GM19023 (cell line): ENCODE results near the gene ABCF2.

Experiments used
- ATAC-seq: cut with Tn5 transposase; IDR thresholded peaks from one replicate; pipeline ENCODE4 v1.9.1; 2021; ENCODE audit warnings: mild to moderate bottlenecking, moderate library complexity; ENCODE audit not compliant: unreplicated experiment

ABCF2 gene

DNA sequence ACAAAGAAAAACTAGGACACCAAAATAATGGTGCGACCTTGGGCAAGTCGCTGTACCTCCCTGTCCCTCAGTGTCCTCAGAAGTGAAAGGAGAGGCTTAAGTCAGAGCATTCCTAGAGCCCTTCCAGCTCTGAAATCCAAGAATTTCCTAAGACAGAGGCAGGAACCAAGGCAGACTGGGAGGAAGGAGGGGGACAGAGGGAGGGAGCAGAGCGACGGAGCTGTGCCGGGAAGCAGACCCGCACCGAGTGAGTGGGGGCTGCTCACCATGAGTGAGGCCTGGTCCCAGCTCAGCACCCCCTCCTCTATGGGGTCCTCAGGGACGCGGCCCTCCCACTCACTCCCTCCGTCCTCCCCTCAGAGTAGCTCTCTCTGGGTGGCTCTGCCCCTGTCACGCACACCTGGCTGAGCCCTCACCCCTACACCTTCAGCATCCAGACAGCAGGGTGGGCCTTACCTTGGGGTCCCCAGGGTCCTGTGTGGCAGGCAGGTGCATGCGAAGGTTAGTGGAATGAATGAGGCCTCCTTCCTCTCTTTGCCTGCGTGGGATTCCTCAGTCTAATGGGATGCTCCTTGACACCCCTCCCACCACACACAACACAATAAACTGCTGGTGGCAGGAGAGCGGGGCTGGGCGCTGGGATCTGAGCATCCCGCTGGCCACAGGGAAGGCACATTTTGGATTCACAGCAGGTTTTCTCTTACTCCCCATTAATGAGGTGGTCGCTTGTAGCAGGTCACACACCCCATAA is 26.1 kb upstream of the ABCF2 start:
- no peak for ATAC-seq

DNA sequence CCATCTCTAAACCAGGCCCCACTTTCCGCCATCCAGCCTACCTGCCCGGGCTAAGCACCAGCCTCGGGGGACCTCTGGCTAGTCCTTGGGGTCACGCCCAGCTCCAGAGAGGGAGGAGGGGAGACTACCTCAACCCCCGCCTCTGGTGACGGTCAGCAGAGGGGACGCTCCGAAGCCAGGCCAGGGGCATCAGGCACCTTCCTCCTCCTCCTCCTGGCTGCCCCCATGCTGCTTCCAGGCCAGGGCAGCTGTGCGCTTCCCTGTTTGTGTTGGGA is 25.5 kb upstream of the ABCF2 start:
- no peak for ATAC-seq

DNA sequence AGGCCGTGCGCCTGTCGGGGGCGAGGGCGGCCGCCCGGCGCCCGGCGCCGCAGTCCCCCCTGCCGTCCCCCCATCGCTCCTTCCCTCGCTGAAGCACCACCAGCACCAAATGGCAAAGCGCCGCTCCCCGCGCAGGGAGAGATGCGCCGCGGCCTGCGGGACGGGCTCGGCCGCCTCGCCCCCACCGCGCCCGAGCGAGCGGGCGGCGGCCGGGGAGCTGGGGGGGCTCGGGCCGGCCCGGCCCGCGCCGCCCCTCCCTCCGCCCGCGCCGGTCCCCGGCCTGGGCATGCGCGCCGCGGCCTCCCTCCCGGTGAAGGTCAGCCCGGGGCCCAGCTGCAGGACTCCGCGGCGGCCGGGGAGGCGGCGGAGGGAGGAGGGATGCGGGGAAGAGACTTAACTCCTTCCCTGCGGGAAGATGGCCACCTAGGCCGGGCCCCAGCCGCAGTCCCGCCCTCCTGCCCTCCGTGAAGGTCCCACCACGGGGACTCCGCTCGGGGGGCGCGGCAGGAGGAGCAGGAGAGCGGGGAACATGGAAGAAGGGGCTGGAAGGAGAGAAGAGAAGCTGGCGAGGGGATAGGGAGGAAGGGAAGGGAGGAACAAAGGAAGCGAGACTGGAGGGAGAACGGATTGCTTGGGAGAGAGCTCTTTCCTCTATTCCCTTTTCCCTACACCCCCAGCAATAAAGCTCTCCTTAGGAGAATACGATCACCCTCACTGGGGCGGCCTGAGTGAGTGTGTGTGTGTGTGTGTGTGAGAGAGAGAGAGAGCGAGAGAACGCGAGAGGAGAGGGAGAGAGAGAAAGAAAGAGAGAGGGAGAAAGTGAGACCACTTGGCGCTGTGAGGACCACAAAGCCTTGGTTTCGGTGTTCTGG is 24.9 kb upstream of the ABCF2 start:
- no peak for ATAC-seq

DNA sequence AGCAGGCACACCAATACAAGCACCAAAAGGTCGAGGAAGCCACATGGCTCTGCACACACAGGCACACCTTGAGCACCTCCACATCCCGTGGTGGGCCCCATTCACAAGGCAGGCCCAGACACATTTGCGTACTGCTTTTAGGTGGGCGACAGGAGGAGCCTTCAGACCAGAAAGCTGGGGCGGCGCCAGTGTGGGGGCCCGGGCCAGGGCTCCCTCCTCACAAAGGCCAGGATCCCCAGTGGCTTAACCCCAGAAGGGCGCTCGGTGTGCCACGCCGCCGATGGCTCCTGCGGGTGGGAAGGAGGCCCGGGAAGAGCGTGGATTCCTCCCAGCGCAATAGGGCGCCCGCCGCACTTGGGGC is 24.3 kb upstream of the ABCF2 start:
- ATAC-seq: no peak

DNA sequence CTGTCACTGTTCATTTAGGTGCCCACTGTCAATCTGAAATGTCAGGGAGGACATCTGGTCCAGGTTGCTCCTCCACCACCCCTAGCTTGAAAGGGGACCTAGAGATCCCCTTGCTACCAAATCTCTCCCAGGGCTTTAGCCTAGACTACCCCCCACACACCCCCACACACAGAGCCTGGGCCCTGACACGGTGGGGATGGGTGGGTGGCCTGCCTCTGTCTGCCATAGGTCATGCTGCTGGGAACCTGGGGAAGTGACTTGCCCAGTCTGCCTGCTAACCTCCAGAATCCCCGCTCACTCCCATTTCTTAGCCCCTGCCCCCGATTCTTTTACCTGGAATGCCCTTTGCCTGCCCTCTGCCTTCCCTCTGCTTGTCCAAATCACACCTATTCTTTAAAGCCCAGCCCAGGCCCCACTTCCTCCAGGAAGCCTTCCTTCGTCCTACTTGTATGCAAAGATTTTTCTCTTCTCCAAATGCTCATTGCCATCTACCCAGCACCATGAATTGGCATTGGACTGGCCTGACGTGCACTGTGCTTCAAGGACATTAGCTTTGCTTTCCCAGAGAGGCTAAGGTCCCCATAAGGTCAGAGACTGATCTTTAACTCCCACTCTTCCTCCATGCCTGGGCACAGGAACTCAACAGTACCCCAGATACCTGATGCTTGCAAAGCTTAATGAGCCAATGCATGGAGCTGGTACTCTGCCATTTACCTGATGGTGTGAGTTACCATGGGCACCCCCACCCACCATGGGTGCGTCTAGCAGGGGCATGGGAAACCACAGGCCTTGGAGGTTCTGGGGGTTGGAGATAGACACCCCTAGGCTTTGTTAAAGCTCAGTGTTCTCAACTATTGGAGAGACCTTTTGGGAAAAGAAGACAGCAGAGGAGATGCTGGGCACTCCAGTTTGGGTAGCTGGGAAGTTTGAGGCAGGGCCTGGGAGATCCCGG is 23.5 kb upstream of the ABCF2 start:
- ATAC-seq: no peak

DNA sequence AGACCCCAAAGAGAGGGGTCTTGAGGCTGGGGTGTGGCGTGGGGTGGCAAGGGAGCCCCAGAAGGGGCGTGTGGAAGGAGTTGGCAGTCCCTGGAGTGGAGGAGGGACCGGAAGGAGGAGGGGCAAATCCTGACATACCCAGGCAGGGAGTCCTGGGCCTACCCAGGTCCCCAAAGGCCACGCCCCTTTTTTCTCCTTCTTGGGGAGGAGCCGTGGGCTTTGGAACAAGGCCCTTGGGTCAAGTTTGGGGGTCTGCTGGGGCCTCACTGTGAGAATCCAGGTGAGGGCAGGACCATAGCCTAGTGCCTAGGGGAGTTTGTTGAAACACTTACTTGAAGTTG is 22.7 kb upstream of the ABCF2 start:
- ATAC-seq: no peak

DNA sequence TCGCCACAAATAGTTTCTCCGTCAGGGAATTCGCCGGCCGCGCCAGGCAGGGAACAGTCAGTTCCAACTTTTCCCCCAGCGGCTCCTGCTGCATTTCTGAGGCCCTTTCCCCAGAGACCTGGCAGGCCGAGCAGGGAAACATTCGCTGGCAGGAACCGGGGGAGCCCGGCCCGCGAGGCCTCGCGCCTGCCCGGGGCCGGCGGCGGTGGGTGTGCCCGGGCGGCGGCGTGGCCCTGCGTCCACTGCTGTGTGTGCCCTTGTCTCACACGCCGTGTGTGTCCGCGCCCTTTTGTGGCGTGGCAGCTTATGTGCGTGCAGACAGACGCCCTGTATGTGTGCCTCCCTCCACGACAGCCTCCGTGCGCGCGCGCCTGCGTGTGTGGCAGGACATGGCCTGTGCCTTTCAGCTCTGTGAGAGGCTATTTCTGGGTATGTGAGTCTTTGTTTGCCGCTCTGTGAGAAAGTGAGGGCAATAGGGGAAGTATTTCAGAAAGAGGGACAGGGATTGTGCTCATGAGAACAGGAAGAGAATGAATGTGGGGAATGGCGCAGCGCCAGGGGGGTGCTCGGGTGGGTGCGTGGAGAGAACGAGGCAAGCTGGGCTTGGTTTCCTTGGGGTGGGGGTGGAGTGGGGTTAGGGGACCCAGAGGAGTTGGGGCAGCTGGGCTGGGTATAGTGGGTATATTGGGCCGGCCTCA is 22.2 kb upstream of the ABCF2 start:
- ATAC-seq: no peak

DNA sequence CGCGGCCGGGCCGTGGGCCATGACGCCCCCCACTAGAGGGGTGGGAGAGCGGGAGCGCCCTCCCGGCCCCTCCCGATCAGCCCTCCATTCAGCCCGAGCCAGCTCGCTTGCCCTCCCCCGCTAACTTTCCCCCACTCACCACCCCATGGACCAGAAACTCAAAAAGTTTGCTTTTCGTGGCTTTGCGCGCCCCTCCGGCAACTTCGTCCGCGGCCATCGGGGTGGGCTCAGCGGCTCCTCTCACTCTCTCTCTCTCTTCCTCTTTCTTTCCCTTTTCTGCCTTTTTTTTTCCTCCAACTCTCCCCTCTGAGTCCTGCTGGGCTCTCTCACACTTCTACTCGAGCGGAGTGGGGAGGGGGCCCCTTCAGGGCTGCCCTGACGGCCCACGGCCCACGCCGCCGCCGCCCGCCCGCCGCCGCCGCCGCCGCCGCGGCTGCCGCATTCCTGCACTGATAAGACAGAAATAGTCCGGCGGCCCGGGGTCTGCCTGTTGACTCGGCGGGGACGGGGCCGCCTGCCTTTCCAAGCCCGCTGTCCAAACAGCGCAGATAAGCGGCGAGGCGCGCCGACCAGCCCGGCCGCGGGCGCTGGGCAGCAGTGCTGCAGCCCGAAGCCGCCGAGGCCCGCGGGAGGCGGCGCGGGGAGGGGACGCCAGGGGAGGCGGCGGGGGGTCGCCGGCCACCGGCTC is 21.5 kb upstream of the ABCF2 start, which contains the start of gene SMARCD3:
SMARCD3 (minus strand) TSS at position 349 of the 688 bp plus-strand sequence; CDS start at position 217, 132 bp downstream.
- ATAC-seq: no peak

DNA sequence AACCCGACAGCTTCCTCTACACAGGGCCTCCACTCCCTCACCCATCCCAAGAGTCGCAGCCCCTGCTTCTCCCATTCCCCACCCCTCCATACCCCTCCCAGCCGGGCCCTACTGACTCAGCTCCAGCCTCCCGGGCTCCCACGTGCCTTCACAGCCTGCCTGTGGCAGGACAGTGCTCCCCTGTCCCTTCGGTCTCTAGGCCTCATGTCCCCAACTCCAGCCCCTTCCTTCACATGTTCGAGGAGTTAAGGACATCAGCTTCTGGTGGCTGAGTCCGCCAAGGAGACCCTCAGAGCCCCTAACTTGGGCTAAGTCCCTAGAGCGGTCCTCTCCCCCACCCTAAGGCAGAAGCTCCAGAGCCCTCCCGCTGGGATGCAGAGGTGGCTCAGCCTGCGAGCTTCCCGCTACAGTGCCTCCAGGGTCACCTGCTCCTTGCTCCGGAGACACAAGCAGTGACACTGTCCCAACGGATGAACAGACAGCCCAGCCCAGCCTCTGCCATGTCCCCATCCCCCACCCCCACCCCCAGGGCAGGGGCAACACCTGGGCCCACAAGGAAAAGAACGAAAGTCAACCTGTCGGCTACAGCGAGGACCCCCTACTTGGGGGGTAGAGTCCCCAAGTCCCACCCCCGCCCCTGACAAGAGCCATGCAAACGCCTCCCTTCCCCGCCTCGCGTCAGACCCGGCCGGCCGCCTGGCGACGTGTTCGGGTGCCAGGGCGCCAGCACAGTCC is 20.8 kb upstream of the ABCF2 start:
- ATAC-seq: no peak

DNA sequence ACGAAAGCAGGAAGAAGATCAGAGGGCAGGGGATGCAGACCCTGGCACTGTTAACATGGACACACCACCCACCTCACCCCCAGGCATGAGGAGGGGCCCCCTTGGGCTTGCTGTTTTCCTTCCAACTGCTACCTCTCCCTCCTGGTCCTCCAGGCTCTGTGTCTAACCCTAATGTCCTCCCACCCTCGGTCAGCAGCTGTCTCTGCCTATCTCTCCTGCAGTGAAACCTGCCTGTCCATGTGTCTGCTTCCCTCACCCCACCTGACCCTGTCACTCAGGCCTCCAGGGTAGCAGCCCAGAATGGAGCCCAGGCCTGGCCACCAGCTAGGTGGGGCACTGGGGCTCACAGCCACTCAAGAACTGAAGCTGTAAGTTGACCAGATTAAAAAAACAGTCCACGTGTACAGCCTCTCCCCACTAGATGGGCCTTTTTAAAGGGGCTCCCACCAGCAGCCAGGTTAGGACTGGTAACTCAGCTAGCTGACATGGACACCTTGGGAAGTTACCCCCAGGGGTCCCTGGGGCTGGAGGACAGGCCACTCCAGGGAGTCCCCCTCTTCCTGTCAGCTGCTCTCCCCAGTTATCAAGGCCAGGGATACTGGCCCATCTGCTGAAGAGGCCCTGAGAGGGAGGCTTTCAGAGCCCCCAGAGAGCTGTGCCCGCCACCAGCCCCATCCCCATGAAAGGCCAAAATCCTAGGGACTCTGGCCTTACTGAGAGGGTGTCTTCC is 20.0 kb upstream of the ABCF2 start:
- ATAC-seq: no peak

DNA sequence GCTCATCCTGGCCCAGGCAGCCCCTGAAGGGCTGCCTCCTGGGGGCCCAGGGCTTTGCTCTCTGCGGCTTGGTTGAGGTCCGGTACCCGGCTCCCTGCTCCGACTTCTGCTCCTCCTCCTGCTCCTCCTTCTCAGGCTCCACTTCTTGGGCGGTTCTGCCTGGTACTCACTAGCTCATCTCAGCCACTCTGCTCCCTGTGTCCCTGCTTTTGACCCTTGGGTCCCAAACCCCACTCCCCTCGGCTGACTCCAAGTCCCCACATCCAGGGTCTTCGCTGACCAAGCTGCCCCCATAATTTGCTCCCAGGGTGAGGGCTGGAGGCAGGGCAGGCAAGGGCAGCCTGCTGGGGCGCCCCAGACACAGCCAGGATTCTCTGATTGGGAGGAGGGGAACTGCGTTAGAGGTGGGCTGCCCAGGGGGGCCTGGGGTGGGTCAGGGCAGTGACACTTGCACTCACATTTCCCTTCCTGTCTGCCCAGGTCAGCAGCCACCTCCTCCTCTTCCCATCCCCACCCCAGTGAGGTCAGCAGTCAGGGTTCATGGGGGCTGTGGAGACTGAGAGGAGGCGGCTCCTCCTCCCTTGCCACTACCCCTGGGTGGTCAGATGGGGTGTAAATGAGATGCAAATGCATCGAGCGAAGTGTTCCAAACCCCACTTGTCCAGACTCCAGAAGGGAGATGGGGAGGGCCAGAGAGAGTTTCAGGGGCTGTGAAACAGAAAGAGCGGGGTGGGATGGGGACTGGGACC is 19.3 kb upstream of the ABCF2 start:
- ATAC-seq: no peak

DNA sequence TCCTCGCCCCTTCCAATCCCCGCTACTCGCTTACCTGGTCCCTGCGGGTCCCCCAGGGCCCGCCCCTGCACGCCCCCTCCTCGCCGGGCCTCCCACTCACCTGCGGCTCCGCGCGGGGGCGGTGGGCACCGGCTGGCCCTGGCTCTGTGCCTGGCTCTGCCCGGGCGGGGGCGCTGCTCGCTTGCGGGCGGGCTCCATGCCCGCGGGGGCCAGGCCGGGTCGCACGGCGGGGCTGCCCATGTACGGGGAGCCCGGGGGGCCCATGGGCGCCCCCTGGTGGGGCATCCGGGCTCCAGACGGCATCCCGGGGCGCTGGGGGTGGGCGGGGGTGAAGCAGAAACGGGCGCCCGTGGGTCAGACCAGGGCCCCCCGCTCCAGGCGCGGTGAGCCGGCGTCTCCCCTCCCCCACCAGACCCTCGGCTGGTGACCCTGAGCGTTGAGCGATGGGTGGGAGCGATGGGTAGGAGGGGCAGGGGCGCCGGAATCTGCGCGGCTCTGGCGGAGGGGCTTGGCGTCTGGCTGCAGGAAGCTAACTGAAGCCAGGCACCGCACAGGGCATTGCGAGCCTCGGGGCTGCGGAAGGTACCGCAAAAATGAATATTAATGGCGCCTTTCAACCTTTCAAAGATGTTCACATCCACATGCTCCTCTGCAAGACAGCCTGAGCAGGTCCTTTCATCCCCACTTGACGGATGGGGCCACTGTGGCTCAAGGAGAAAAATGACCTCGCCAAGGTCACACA is 18.5 kb upstream of the ABCF2 start:
- no peak for ATAC-seq

DNA sequence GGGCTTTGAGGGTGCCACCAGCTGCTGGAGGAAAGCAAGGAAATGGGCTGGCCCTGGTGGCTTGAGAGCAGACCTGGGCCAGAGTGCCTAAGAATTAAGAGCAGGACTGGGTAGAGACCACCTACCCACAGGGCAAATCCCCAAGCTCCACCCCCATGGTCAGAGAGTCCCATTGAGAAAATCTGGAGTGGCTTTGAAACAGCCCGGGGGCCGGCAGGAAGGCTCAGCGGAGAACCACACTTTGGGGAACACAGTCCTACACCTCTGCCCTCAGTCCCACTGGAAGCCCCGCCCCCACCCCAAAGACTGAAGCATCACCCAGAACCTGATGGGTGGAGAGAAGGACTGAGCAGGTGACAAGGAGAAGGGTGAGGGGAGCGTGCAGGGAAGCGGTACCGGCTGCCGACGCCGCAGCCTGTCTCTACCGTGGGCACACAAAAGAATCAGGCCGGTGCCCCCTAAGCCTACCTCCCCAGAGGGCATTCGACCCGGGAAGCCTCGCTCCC is 17.9 kb upstream of the ABCF2 start:
- no peak for ATAC-seq

DNA sequence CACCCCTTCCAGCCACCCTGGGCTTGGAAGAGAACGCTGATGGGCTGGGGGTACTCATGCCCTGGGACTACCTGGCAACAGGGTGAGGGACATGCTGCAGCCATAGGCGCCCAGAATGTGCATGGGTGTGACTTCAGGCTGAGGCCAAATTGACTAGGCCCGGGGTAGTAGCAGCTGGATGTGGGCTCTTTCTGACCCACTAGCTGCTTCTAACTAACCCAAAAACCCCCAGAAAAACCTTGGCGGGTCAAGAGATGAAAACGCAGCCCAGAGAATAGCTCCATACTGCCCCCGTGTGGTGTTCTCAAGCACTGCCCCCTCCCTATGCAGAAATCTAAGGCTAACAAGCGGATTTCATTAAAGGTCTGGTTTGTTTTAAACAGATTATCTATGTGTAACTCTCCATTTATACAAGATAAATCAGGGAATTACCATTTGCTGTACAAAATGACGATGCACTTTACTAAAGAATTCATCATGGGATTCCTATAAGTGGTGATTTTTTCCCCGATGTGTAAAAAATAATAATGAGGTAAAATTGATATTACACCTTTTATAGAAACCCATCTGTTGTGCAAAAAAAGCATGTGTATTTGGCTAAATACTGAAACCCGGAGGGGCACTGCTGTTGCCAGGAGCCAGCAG is 17.3 kb upstream of the ABCF2 start:
- no peak for ATAC-seq

DNA sequence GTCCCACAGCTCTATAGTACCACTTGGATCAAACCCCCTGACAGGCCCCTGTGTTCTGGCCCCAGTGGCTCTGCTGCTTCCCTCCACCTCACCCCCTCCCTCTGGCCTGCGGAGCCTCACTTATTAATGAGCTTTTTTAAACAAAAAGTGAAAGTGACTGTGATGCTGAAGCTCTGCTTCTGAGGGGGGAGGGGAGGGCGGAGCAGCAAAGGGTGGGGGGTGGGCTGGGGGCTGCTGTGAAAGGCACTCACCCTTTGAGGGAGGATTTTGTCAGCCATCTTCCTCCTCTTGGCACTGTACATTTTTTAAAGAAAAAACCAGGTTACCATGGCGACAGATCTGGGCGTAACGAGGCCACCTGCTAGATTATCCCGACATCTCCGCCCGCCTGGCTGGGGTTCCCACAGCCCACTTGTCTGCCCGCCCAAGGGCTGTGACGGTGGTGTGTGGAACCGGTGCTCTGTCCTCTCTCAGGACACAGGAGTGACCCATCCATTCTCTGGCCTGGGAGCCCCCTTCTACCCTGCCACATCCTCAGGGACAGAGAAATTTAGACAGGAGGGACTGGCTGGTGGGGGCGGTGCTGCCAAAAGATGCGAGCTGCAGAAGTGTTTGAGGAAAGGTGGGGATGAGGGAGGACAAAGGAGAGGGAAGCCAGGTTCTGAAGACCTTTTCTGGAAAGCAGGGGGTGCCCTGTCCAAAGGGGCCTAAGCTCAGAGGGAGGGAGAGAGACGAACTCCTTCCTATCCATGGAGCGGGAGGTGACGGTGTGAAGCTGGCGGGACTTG is 16.6 kb upstream of the ABCF2 start:
- no peak for ATAC-seq

DNA sequence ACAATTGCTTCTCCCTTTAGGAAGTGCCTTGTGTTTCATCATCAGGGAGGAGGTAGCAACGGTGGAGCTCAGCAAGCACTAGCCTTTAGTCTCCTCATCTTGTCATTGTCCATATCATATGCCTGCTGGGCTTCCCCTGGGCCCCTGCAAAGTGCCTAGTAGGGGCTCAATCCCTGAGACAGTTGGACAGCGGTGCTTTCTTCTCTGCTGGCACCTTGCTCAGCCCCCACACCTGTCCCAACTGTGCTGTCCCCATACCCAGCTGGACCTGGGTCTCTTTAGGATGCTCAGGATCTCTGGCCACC is 16.0 kb upstream of the ABCF2 start:
- no peak for ATAC-seq
